MCF 10A (cell line): ENCODE measurements around the gene GTF3C2. TPM values are rescaled to one million over a fixed set of nuclear protein-coding genes. Genes with fewer than 3 reads are reported as not detected.

ENCODE experiments used
- BruUV-seq: library from RNA; stranded (reverse); fragments of 400-500 nt; replicated peaks from 2 replicates; lab custom pipeline; 2021; lab: Mats Ljungman, UMichigan
- CTCF ChIA-PET: fragments of 300-600 bp; sonication (Branson Sonifier 250); formaldehyde crosslinking; extraction: SDS; loops from one replicate; lab custom pipeline; 2021; ENCODE audit warnings: antibody characterized with exemption, inconsistent platforms; lab: Yijun Ruan, JAX
- POLR2A ChIA-PET: fragments of 300-600, 350-650 bp; sonication (Branson Sonifier 250); formaldehyde crosslinking; extraction: SDS; loops from one replicate; lab custom pipeline; 2020; ENCODE audit warnings: antibody characterized with exemption, inconsistent platforms; lab: Yijun Ruan, JAX
- DNase-seq: peaks from one replicate; pipeline ENCODE4 v3.0.0-alpha.2; 2018; ENCODE audit not compliant: unreplicated experiment
- H3K27ac Mint-ChIP-seq: one replicate; pipeline ENCODE4 v1.8.0; 2022; ENCODE audit warnings: mild to moderate bottlenecking, low read depth, mixed read lengths; ENCODE audit not compliant: unreplicated experiment
- H3K27me3 Mint-ChIP-seq: one replicate; pipeline ENCODE4 v1.8.0; 2022; ENCODE audit warnings: mixed read lengths; ENCODE audit not compliant: insufficient read depth, unreplicated experiment
- H3K36me3 Mint-ChIP-seq: one replicate; pipeline ENCODE4 v1.8.0; 2022; ENCODE audit warnings: mild to moderate bottlenecking, moderate library complexity, mixed read lengths; ENCODE audit not compliant: insufficient read depth, unreplicated experiment
- H3K4me1 Mint-ChIP-seq: one replicate; pipeline ENCODE4 v1.8.0; 2022; ENCODE audit warnings: mixed read lengths; ENCODE audit not compliant: insufficient read depth, unreplicated experiment
- H3K4me3 Mint-ChIP-seq: one replicate; pipeline ENCODE4 v1.8.0; 2022; ENCODE audit warnings: mild to moderate bottlenecking, moderate library complexity, mixed read lengths; ENCODE audit not compliant: unreplicated experiment
- H3K9me3 Mint-ChIP-seq: one replicate; pipeline ENCODE4 v1.8.0; 2022; ENCODE audit warnings: mixed read lengths; ENCODE audit not compliant: unreplicated experiment
- CTCF ChIP-seq: fragments of 200-600 bp; IDR thresholded peaks from one replicate; pipeline ENCODE4 v1.8.0; 2022; ENCODE audit warnings: antibody characterized with exemption, mild to moderate bottlenecking; ENCODE audit not compliant: unreplicated experiment
- intact Hi-C: fragments of 100-400 bp; cut with micrococcal nuclease; formaldehyde crosslinking; loops from 2 replicates; pipeline ENCODE4 v1.14.1; 2022
- total RNA-seq: library from RNA; stranded (reverse); gene quantifications from 2 replicates; pipeline ENCODE4 v1.2.3, GENCODE V29; 2022

Gene GTF3C2
- total RNA-seq, 1 experiment from 2014 or later: 47.8 TPM

- no peak for TF ChIP-seq CTCF
- BruUV-seq: TSS peak; percentile 58
- intact Hi-C loops: no loop called here
- POLR2A ChIA-PET: interaction anchor here (0.6 to 1.0 kb wide), 3 partner anchors 16 to 214 kb away, joined by 3 read pairs; no protein-coding TSS in a partner anchor
- Mint-ChIP-seq H3K4me1 (no peaks in the 10 kb centered on the region), H3K27me3 (no peaks in the 10 kb centered on the region), H3K36me3 (peaks cover 27% of the 10 kb centered on the region), H3K4me3 (no peak overlapping the region), H3K27ac (no peak overlapping the region), H3K9me3 (no peaks in the 10 kb centered on the region)
- no peak for DNase-seq
- CTCF ChIA-PET: interaction anchor here (0.5 to 1.4 kb wide), 4 partner anchors 9 to 64 kb away, joined by 3 read pairs; no protein-coding TSS in a partner anchor
These were observed 46.9 kb downstream of the GTF3C2 start for GRCh38 chr2:27309651-27310050.

DNA sequence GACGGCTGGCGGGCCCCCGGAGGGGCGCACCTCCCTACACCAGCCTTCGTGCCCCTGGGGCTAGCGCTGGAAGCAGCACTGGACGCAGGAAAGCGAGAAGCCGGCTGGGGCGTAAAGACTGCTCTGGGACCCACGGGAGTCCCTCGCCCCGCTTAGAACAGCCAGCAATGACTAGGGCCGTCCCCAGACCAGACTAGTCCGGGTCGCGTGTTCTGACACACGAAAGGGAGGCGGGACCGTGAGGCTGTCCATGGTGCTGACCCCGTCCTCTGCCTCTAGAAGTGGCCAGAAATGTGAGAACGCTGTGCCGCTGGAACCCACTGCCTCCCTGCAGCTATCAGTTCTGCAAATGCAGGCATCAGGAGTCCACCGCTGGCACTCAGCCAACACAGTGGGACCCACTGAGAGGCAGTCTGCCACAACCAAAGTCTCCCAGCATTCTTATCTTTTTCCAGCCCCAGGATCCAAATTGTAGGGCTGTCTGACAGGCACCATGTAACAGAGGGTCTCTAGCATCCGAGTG lies 48.1 kb downstream of the GTF3C2 start, which contains the start of gene UCN:
Gene UCN, minus strand, starts transcription at position 87 of the 523 bp plus-strand sequence. CDS start 550 bp downstream, outside the sequence.
- no peak for TF ChIP-seq CTCF
- no peak within 1 kb of the TSS for H3K4me3 Mint-ChIP-seq
- no TSS peak for BruUV-seq
- no peaks in the 10 kb centered on the region for H3K4me1 Mint-ChIP-seq
- intact Hi-C loops: no loop called here
- no peaks in the 10 kb centered on the region for H3K9me3 Mint-ChIP-seq
- CTCF ChIA-PET: interaction anchor here (0.6 to 1.0 kb wide), 3 partner anchors 15 to 239 kb away, joined by 3 to 5 read pairs (median 4); no protein-coding TSS in a partner anchor
- no peak within 1 kb of the TSS for H3K27ac Mint-ChIP-seq
- no peaks in the 10 kb centered on the region for H3K27me3 Mint-ChIP-seq
- POLR2A ChIA-PET: no interaction called here
- DNase-seq: no peak
- peaks cover 27% of the 10 kb centered on the region for H3K36me3 Mint-ChIP-seq

- Mint-ChIP-seq H3K36me3 (peaks cover 27% of the 10 kb centered on the region), H3K4me3 (no peak overlapping the region), H3K27ac (no peak overlapping the region), H3K9me3 (no peaks in the 10 kb centered on the region), H3K27me3 (no peaks in the 10 kb centered on the region), H3K4me1 (no peaks in the 10 kb centered on the region)
- BruUV-seq: no TSS peak
- POLR2A ChIA-PET: no interaction called here
- TF ChIP-seq CTCF: no peak
- intact Hi-C loops: no loop called here
- CTCF ChIA-PET: interaction anchor here (0.6 to 1.0 kb wide), 3 partner anchors 14 to 239 kb away, joined by 3 to 5 read pairs (median 4); no protein-coding TSS in a partner anchor
- DNase-seq: no peak
These were observed 48.8 kb downstream of the GTF3C2 start for GRCh38 chr2:27307545-27308358.

- CTCF ChIA-PET: no interaction called here
These were observed 49.3 kb downstream of the GTF3C2 start for GRCh38 chr2:27307287-27307544.

More at GRCh38 chr2:27307287-27307544, 49.3 kb downstream of the GTF3C2 start:
- no peak overlapping the region for H3K27ac Mint-ChIP-seq
- intact Hi-C loops: no loop called here
- no peak overlapping the region for H3K4me3 Mint-ChIP-seq
- no peak for DNase-seq
- no peaks in the 10 kb centered on the region for H3K27me3 Mint-ChIP-seq
- no peaks in the 10 kb centered on the region for H3K4me1 Mint-ChIP-seq
- POLR2A ChIA-PET: no interaction called here
- no peaks in the 10 kb centered on the region for H3K9me3 Mint-ChIP-seq
- no peak for TF ChIP-seq CTCF
- peaks cover 26% of the 10 kb centered on the region for H3K36me3 Mint-ChIP-seq
- no TSS peak for BruUV-seq
